ENCODE results near the gene MARCHF11. TPM values are rescaled to one million over a fixed set of nuclear protein-coding genes. Genes with fewer than 3 reads are reported as not detected.

The MARCHF11 gene
- total and polyA plus RNA-seq, 2 donors from 2014 or later: 0.47 TPM; not detected in 1

DNA sequence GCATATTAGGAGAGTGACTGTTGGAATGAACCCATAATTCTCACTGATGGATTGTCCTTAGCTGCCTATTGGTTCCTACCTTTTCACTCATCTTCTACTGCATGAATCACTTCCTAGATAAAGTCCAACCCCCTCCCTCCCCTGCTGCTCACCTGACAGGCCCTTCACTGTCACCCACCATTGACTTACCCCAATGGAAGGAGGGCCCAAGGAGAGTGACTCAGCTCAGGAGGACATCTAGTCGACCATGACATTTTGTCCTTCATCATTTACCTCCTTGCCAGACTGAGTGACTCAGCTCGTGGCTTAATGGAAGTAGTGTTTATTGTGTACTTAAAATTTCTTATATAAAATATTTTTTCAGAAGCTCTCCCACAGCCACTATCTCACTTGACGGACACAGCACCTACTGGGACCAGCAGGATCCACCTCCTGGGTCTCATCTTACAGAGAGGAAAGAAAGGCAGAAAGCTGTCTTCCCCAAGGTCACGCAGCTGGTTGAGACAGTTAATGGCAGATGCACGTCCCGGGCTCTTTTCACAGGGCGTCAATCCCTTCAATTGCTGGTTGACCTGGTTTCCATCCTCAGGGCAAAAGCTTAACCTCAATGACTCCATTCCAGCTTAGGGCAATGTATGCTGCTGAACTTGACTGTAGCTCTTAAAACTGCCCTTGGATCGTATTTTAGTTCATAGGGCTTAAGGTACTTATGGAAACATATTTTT is 142.3 kb downstream of the MARCHF11 start:
- intact Hi-C loops (cut with DNase I): no loop called here
- Histone ChIP-seq H3K4me1 (ENCODE audit: control insufficient read depth in 2 of 3, insufficient read depth in 2 of 3, low read depth in 1 of 3, low read length in 3 of 3) (no peaks in the 10 kb centered on the region), H3K9ac (ENCODE audit: low read length in 3 of 3) (no peak overlapping the region), H3K27me3 (ENCODE audit: control insufficient read depth, insufficient read depth, low read length) (no peaks in the 10 kb centered on the region), H3K9me3 (ENCODE audit: control insufficient read depth in 2 of 3, insufficient read depth in 1 of 3, low read length in 3 of 3) (no peaks in the 10 kb centered on the region), H3K36me3 (ENCODE audit: control insufficient read depth in 2 of 3, insufficient read depth in 3 of 3, low read length in 3 of 3) (no peaks in the 10 kb centered on the region), H3K27ac (ENCODE audit: low read depth in 2 of 2, low read length in 2 of 2) (no peak overlapping the region), H3K4me3 (ENCODE audit: low read length in 3 of 3) (no peak overlapping the region)
- FAIRE-seq (no peak), DNase-seq (no peak)
- TF ChIP-seq, protein P1, sequence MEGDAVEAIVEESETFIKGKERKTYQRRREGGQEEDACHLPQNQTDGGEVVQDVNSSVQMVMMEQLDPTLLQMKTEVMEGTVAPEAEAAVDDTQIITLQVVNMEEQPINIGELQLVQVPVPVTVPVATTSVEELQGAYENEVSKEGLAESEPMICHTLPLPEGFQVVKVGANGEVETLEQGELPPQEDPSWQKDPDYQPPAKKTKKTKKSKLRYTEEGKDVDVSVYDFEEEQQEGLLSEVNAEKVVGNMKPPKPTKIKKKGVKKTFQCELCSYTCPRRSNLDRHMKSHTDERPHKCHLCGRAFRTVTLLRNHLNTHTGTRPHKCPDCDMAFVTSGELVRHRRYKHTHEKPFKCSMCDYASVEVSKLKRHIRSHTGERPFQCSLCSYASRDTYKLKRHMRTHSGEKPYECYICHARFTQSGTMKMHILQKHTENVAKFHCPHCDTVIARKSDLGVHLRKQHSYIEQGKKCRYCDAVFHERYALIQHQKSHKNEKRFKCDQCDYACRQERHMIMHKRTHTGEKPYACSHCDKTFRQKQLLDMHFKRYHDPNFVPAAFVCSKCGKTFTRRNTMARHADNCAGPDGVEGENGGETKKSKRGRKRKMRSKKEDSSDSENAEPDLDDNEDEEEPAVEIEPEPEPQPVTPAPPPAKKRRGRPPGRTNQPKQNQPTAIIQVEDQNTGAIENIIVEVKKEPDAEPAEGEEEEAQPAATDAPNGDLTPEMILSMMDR (IDR thresholded peaks at IDR 0.05; ENCODE audit: borderline replicate concordance, extremely low read depth, insufficient read depth): no peak

DNA sequence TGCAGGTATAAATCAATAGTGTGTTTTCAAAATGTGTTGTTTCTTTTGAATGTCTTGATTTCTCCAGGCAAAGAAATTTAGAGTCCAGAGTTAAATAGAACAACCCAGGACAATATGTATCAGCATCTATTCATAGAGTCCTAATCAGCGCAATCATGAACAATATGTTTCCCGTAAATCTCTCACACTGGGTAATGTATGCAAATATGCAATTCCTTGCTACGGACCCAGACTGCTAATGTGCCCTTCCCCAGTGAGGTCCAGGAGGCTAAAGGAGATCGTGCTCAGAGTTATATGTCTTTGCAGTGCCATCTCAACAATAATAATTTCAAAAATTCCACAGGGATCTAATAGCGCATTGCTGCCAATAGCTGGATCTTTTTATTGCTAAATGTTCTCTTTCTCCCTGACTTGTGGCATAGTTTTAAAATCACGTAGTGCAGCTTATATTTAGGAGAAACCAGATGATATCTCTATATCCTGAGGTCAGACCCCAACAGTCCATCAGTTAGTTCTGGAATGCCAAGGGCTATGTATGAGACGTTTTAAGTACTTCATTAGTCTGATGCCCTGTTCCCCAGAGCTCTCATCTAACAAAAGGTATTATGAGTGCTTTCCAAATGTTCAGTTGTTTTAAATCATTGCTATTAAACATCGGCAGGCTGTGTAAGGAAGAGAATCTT is 145.1 kb downstream of the MARCHF11 start:
- no peak for DNase-seq
- Histone ChIP-seq H3K9ac (ENCODE audit: low read length in 3 of 3) (no peak overlapping the region), H3K27ac (ENCODE audit: low read depth in 2 of 2, low read length in 2 of 2) (no peak overlapping the region), H3K36me3 (ENCODE audit: control insufficient read depth in 2 of 3, insufficient read depth in 3 of 3, low read length in 3 of 3) (no peaks in the 10 kb centered on the region), H3K4me3 (ENCODE audit: low read length in 3 of 3) (no peak overlapping the region), H3K9me3 (ENCODE audit: control insufficient read depth in 2 of 3, insufficient read depth in 1 of 3, low read length in 3 of 3) (no peaks in the 10 kb centered on the region), H3K4me1 (ENCODE audit: control insufficient read depth in 2 of 3, insufficient read depth in 2 of 3, low read depth in 1 of 3, low read length in 3 of 3) (no peaks in the 10 kb centered on the region), H3K27me3 (ENCODE audit: control insufficient read depth, insufficient read depth, low read length) (no peaks in the 10 kb centered on the region)
- TF ChIP-seq, protein P1 (IDR thresholded peaks at IDR 0.05; ENCODE audit: borderline replicate concordance, extremely low read depth, insufficient read depth): no peak
- intact Hi-C loops (cut with DNase I): no loop called here
- no peak for FAIRE-seq

DNA sequence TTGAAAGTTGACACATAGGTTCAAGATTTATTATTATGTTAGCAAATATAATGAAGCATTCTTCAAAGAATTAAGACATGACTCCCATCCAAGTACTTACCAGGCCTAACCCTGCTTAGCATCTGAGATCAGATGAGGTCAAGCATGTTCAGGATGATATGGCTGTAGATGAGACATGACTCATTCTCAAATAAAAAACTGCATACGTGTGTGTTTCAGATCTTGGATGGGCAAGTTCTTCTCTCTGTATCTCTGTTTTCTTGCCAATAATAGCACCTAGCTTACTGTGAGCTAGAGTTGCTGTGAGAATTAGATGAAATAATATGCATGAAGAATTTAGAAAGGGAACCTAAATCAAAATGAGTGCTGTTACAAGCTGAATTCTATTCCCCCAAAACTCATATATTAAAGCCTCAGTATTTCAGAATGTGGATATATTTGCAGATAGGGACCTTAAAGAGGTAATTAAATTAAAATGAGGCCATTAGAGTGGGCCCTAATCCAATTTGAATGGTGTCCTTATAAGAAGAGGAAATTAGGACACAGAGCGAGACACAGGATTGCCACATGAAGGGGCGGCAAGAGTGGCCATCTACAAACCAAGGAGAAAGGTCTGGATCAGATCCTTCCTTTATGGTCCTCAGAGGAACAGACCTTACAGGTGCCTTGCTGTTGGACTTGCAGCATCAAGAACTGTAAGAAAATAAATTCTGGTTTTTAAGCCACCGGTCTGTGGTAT is 146.2 kb downstream of the MARCHF11 start:
- FAIRE-seq (no peak), DNase-seq (no peak)
- H3K36me3 ChIP-seq (ENCODE audit: control insufficient read depth in 2 of 3, insufficient read depth in 3 of 3, low read length in 3 of 3): no peaks in the 10 kb centered on the region
- H3K9ac ChIP-seq (ENCODE audit: low read length in 3 of 3): no peak overlapping the region
- TF ChIP-seq, protein P1 (IDR thresholded peaks at IDR 0.05; ENCODE audit: borderline replicate concordance, extremely low read depth, insufficient read depth): no peak
- H3K27ac ChIP-seq (ENCODE audit: low read depth in 2 of 2, low read length in 2 of 2): no peak overlapping the region
- H3K4me1 ChIP-seq (ENCODE audit: control insufficient read depth in 2 of 3, insufficient read depth in 2 of 3, low read depth in 1 of 3, low read length in 3 of 3): no peaks in the 10 kb centered on the region
- no peaks in the 10 kb centered on the region for H3K27me3 ChIP-seq (ENCODE audit: control insufficient read depth, insufficient read depth, low read length)
- H3K4me3 ChIP-seq (ENCODE audit: low read length in 3 of 3): no peak overlapping the region
- intact Hi-C loops (cut with DNase I): no loop called here
- no peaks in the 10 kb centered on the region for H3K9me3 ChIP-seq (ENCODE audit: control insufficient read depth in 2 of 3, insufficient read depth in 1 of 3, low read length in 3 of 3)
